ENCODE data around the gene NKIRAS2.

The NKIRAS2 gene

DNA sequence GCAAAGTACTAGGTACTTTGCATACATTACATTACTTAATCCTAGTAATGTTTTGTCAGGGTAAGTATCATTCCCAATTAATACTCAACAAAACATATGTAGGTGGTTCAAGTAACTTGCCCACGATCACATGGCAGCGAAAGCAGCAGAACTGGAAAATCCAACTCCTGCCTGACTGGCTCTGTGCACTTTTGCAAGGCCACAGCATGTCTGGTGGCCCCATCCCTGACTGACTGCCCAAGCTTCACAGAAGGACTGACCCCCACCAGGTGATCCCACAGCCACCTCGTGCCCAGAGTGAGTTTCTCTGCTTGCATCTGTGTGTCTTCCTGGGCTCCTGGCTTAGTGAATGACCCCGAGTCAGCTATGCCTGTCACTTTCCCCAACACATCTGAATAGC, 41.9 kb upstream of the NKIRAS2 start:
- Histone ChIP-seq H3K36me3 (ENCODE audit: insufficient read depth, low read length) (peaks cover 91% of the 10 kb centered on the region), H3K27me3 (ENCODE audit: insufficient read depth, low read length, poor library complexity) (no peaks in the 10 kb centered on the region), H3K9me3 (ENCODE audit: insufficient read depth, low read length, severe bottlenecking) (no peaks in the 10 kb centered on the region), H3K79me2 (ENCODE audit: insufficient read depth, low read length) (peaks cover 17% of the 10 kb centered on the region), H4K20me1 (ENCODE audit: insufficient read depth, low read length) (peaks cover 32% of the 10 kb centered on the region), H3K9ac (ENCODE audit: low read depth, low read length) (no peak overlapping the region), H3K4me3 (ENCODE audit: low read depth in 1 of 2, low read length in 2 of 2) (no peak overlapping the region), H2AFZ (ENCODE audit: low read depth, low read length) (no peak overlapping the region), H3K4me2 (ENCODE audit: insufficient read depth, low read length) (no peak overlapping the region), H3K4me1 (ENCODE audit: insufficient read depth, low read length) (no peaks in the 10 kb centered on the region), H3K27ac (ENCODE audit: low read length) (no peak overlapping the region)
- DNase-seq (no peak), ATAC-seq (ENCODE audit: insufficient read depth, low read depth) (no peak)
- TF ChIP-seq EZH2 (IDR thresholded peaks at IDR 0.05; ENCODE audit: borderline replicate concordance, low read depth, low read length, severe bottlenecking), result no peak
- TF ChIP-seq, protein P1, sequence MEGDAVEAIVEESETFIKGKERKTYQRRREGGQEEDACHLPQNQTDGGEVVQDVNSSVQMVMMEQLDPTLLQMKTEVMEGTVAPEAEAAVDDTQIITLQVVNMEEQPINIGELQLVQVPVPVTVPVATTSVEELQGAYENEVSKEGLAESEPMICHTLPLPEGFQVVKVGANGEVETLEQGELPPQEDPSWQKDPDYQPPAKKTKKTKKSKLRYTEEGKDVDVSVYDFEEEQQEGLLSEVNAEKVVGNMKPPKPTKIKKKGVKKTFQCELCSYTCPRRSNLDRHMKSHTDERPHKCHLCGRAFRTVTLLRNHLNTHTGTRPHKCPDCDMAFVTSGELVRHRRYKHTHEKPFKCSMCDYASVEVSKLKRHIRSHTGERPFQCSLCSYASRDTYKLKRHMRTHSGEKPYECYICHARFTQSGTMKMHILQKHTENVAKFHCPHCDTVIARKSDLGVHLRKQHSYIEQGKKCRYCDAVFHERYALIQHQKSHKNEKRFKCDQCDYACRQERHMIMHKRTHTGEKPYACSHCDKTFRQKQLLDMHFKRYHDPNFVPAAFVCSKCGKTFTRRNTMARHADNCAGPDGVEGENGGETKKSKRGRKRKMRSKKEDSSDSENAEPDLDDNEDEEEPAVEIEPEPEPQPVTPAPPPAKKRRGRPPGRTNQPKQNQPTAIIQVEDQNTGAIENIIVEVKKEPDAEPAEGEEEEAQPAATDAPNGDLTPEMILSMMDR (IDR thresholded peaks at IDR 0.05; ENCODE audit: borderline replicate concordance, extremely low read depth, low read length, poor library complexity, severe bottlenecking), result no peak

DNA sequence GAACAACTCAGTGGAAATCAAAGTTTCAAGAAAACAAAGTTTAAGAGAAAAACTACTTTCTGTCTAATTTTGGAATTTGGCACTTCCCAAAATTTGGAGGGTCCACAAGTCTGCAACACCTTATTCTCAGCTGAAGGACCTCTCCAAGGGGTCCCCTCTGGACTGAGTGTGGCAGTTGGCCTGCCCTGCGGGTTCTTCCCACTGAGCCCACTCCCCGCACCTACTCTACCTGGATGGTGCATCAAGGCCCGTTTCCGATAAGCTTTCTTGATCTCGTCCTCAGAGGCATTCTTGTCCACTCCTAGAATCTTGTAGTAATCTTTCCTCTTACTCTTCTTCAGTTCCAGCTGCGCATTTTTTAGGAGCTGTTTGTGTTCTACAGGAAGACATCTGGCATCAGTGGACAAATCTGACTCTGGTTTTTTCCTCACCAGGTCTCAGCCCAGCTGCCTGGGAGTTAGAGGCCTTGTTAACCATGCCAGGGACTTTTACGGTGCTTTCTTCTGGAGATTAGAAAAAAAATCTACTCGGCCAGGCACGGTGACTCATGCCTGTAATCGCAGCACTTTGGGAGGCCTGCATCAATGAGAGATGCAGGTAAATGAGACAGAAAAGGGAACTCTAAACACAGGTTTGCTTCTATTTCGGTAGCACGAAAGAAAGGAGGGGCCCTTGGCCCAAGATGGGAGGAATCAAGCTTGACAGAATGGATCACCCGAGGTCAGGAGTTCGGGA, 37.7 kb upstream of the NKIRAS2 start:
- Histone ChIP-seq H3K36me3 (ENCODE audit: insufficient read depth, low read length) (peaks cover 89% of the 10 kb centered on the region), H3K27me3 (ENCODE audit: insufficient read depth, low read length, poor library complexity) (no peaks in the 10 kb centered on the region), H3K9ac (ENCODE audit: low read depth, low read length) (no peak overlapping the region), H3K9me3 (ENCODE audit: insufficient read depth, low read length, severe bottlenecking) (no peaks in the 10 kb centered on the region), H3K27ac (ENCODE audit: low read length) (no peak overlapping the region), H3K4me2 (ENCODE audit: insufficient read depth, low read length) (no peak overlapping the region), H3K4me1 (ENCODE audit: insufficient read depth, low read length) (no peaks in the 10 kb centered on the region), H3K79me2 (ENCODE audit: insufficient read depth, low read length) (no peaks in the 10 kb centered on the region), H4K20me1 (ENCODE audit: insufficient read depth, low read length) (0 out of 2 replicates have a peak, but pooled peaks cover 5% of the 10 kb centered on the region), H3K4me3 (ENCODE audit: low read depth in 1 of 2, low read length in 2 of 2) (no peak overlapping the region), H2AFZ (ENCODE audit: low read depth, low read length) (no peak overlapping the region)
- ATAC-seq (ENCODE audit: insufficient read depth, low read depth) (no peak), DNase-seq (no peak)
- no peak for TF ChIP-seq EZH2 (IDR thresholded peaks at IDR 0.05; ENCODE audit: borderline replicate concordance, low read depth, low read length, severe bottlenecking)
- TF ChIP-seq, protein P1 (IDR thresholded peaks at IDR 0.05; ENCODE audit: borderline replicate concordance, extremely low read depth, low read length, poor library complexity, severe bottlenecking), result no peak

DNA sequence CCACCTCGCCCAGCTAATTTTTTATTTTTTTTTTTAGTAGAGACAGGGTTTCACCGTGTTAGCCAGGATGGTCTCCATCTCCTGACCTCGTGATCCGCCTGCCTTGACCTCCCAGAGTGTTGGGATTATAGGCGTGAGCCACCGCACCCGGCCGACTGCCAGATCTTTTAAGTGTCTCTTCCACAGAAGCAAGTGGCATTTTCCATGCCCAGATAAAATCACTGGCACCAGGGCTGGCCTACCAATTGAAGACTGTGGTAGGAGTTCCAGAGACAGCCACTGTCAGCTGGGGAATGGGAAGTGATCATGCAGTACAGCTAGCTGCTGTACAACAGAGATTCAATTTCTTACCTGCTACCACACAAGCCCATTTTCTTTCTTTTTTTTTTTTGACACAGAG, 35.4 kb upstream of the NKIRAS2 start:
- DNase-seq (no peak), ATAC-seq (ENCODE audit: insufficient read depth, low read depth) (no peak)
- H3K27me3 ChIP-seq (ENCODE audit: insufficient read depth, low read length, poor library complexity), result no peaks in the 10 kb centered on the region
- peaks cover 96% of the 10 kb centered on the region for H3K36me3 ChIP-seq (ENCODE audit: insufficient read depth, low read length)
- no peak overlapping the region for H3K27ac ChIP-seq (ENCODE audit: low read length)
- no peaks in the 10 kb centered on the region for H3K4me1 ChIP-seq (ENCODE audit: insufficient read depth, low read length)
- TF ChIP-seq, protein P1 (IDR thresholded peaks at IDR 0.05; ENCODE audit: borderline replicate concordance, extremely low read depth, low read length, poor library complexity, severe bottlenecking), result no peak
- TF ChIP-seq EZH2 (IDR thresholded peaks at IDR 0.05; ENCODE audit: borderline replicate concordance, low read depth, low read length, severe bottlenecking), result no peak
- H3K9ac ChIP-seq (ENCODE audit: low read depth, low read length), result no peak overlapping the region
- 0 out of 2 replicates have a peak, but pooled peaks cover 2% of the 10 kb centered on the region for H4K20me1 ChIP-seq (ENCODE audit: insufficient read depth, low read length)
- no peak overlapping the region for H3K4me3 ChIP-seq (ENCODE audit: low read depth in 1 of 2, low read length in 2 of 2)
- no peaks in the 10 kb centered on the region for H3K79me2 ChIP-seq (ENCODE audit: insufficient read depth, low read length)
- H3K4me2 ChIP-seq (ENCODE audit: insufficient read depth, low read length), result no peak overlapping the region
- no peak overlapping the region for H2AFZ ChIP-seq (ENCODE audit: low read depth, low read length)
- no peaks in the 10 kb centered on the region for H3K9me3 ChIP-seq (ENCODE audit: insufficient read depth, low read length, severe bottlenecking)

Measured in DND-41 (cell line).